Naive thymus-derived CD4-positive, alpha-beta T cell (primary cell): ENCODE measurements around the gene LIPT2. TPM values are rescaled to one million over a fixed set of nuclear protein-coding genes. Genes with fewer than 3 reads are reported as not detected.
A peak's percentile ranks its signal among the peaks of the same experiment; 100 is the strongest.

Experiments
- ATAC-seq: fragments of 150-1000 bp; cut with Tn5 transposase; 2 replicates; pipeline ENCODE4 v1.10.0; 2021; ENCODE audit warnings: mild to moderate bottlenecking, moderate library complexity
- CTCF ChIA-PET: fragments of 350-600 bp; sonication (Branson Sonifier 250); formaldehyde crosslinking; loops from one replicate; lab custom pipeline; 2021; ENCODE audit warnings: antibody characterized with exemption; lab: Charles Lee
- POLR2A ChIA-PET: fragments of 350-600 bp; sonication (Branson Sonifier 250); formaldehyde crosslinking; loops from one replicate; lab custom pipeline; 2021; ENCODE audit warnings: antibody characterized with exemption, inconsistent platforms; lab: Charles Lee
- DNase-seq, 9 donors: peaks; one replicate each; pipeline versions ENCODE4 v3.0.0 to v3.0.0-alpha.2; 2020 to 2022; ENCODE audit warnings: mixed read lengths in 1 of 9
- H3K27ac ChIP-seq: one replicate; pipeline ENCODE4 v1.7.0; 2013; ENCODE audit warnings: mild to moderate bottlenecking, low read depth, low read length, moderate library complexity
- H3K27me3 ChIP-seq, 2 donors: one replicate each; pipeline ENCODE4 v1.7.0; 2013; ENCODE audit warnings: low read length in 2 of 2, mild to moderate bottlenecking in 2 of 2, moderate library complexity in 2 of 2; ENCODE audit not compliant: control insufficient read depth in 2 of 2, insufficient read depth in 2 of 2
- H3K36me3 ChIP-seq, 3 experiments: 1 replicate in 2 of 3; 2 replicates in 1 of 3; pipeline ENCODE4 v1.7.0; 2013; ENCODE audit warnings: low read length in 3 of 3, mild to moderate bottlenecking in 3 of 3, moderate library complexity in 1 of 3; ENCODE audit not compliant: insufficient read depth in 3 of 3, control insufficient read depth in 2 of 3
- H3K4me1 ChIP-seq, 2 donors: one replicate each; pipeline ENCODE4 v1.7.0; 2013; ENCODE audit warnings: low read length in 2 of 2, mild to moderate bottlenecking in 2 of 2, moderate library complexity in 1 of 2; ENCODE audit not compliant: control insufficient read depth in 2 of 2, insufficient read depth in 2 of 2
- H3K4me3 ChIP-seq: 2 replicates; pipeline ENCODE4 v1.7.0; 2013; ENCODE audit warnings: mild to moderate bottlenecking, low read length
- H3K9me3 ChIP-seq, 3 experiments: 1 replicate in 2 of 3; 2 replicates in 1 of 3; pipeline ENCODE4 v1.7.0; 2013; ENCODE audit warnings: low read length in 3 of 3; ENCODE audit not compliant: control insufficient read depth in 2 of 3
- H3K27ac Mint-ChIP-seq, 9 donors: one replicate each; pipeline ENCODE4 v1.8.0; 2020 to 2022; ENCODE audit warnings: mixed read lengths in 9 of 9, mild to moderate bottlenecking in 8 of 9, moderate library complexity in 5 of 9, inconsistent platforms in 2 of 9
- H3K27me3 Mint-ChIP-seq, 5 donors: one replicate each; pipeline ENCODE4 v1.8.0; 2021 to 2022; ENCODE audit warnings: mixed read lengths in 5 of 5, mild to moderate bottlenecking in 1 of 5
- H3K36me3 Mint-ChIP-seq, 5 donors: one replicate each; pipeline ENCODE4 v1.8.0; 2020 to 2022; ENCODE audit warnings: mixed read lengths in 5 of 5, mild to moderate bottlenecking in 3 of 5, inconsistent platforms in 1 of 5
- H3K4me1 Mint-ChIP-seq, 7 donors: one replicate each; pipeline ENCODE4 v1.8.0; 2020 to 2022; ENCODE audit warnings: mixed read lengths in 7 of 7, mild to moderate bottlenecking in 3 of 7, inconsistent platforms in 1 of 7
- H3K4me3 Mint-ChIP-seq, 10 donors: one replicate each; pipeline ENCODE4 v1.8.0; 2020 to 2022; ENCODE audit warnings: mild to moderate bottlenecking in 10 of 10, mixed read lengths in 10 of 10, moderate library complexity in 6 of 10, inconsistent platforms in 2 of 10
- H3K9me3 Mint-ChIP-seq, 11 donors: one replicate each; pipeline ENCODE4 v1.8.0; 2020 to 2022; ENCODE audit warnings: mixed read lengths in 11 of 11, mild to moderate bottlenecking in 4 of 11, inconsistent platforms in 1 of 11, moderate library complexity in 1 of 11
- intact Hi-C, 2 donors: fragments of 100-400 bp; cut with micrococcal nuclease; formaldehyde crosslinking; loops; one replicate each; pipeline ENCODE4 v1.15.1; 2023
- polyA plus RNA-seq, 2 donors: library from polyadenylated mRNA; unstranded; fragments of 300-500 nt; fragmentation: Illumina TruSeq; gene quantifications; one replicate each; pipeline ENCODE4 v1.2.3, GENCODE V29; 2021
- total RNA-seq, 6 experiments: library from RNA in 5 of 6; stranded (reverse) in 5 of 6; gene quantifications; 1 replicate in 5 of 6; 2 replicates in 1 of 6; pipeline ENCODE4 v1.2.3 and lab custom pipeline; 2021 to 2026

Gene LIPT2
- total and polyA plus RNA-seq, 7 experiments from 2014 or later: 1.9 to 23.3 (median 16.9) TPM

GRCh38 chr11:74476536-74476935 lies 17.0 kb downstream of the LIPT2 start:
- H3K9me3 ChIP-seq: no peaks in the 10 kb centered on the region
- no peaks in the 10 kb centered on the region for H3K4me1 ChIP-seq
- ATAC-seq (no peak), DNase-seq (no peak)
- no peaks in the 10 kb centered on the region for H3K27me3 ChIP-seq
- intact Hi-C loops: no loop called here
- H3K36me3 Mint-ChIP-seq: no peaks in the 10 kb centered on the region
- no peaks in the 10 kb centered on the region for H3K36me3 ChIP-seq
- POLR2A ChIA-PET: no interaction called here
- no peaks in the 10 kb centered on the region for H3K9me3 Mint-ChIP-seq
- H3K27me3 Mint-ChIP-seq: peaks cover 0 to 9% (median 5%) of the 10 kb centered on the region in 5 donors
- CTCF ChIA-PET: no interaction called here
- no peak overlapping the region for H3K27ac ChIP-seq
- no peak overlapping the region for H3K4me3 ChIP-seq
- no peak overlapping the region for H3K27ac Mint-ChIP-seq
- peaks cover 0 to 8% (median 0%) of the 10 kb centered on the region in 7 donors for H3K4me1 Mint-ChIP-seq
- no peak overlapping the region for H3K4me3 Mint-ChIP-seq

GRCh38 chr11:74474316-74474715 lies 19.2 kb downstream of the LIPT2 start:
- ATAC-seq: no peak
- ChIA-PET POLR2A (interaction anchor here (0.5 kb wide), 1 partner anchor 19 kb away, joined by 3 read pairs; the partner anchor contains the start of gene LIPT2), CTCF (no interaction called here)
- H3K9me3 Mint-ChIP-seq: no peaks in the 10 kb centered on the region
- H3K27me3 ChIP-seq: no peaks in the 10 kb centered on the region
- no peak overlapping the region for H3K27ac Mint-ChIP-seq
- no peaks in the 10 kb centered on the region for H3K4me1 ChIP-seq
- no peaks in the 10 kb centered on the region for H3K9me3 ChIP-seq
- H3K4me3 ChIP-seq: no peak overlapping the region
- DNase-seq: no peak
- H3K27me3 Mint-ChIP-seq: peaks cover 0 to 8% (median 2%) of the 10 kb centered on the region in 5 donors
- peaks cover 0 to 8% (median 0%) of the 10 kb centered on the region in 7 donors for H3K4me1 Mint-ChIP-seq
- no peak overlapping the region for H3K27ac ChIP-seq
- H3K36me3 ChIP-seq: no peaks in the 10 kb centered on the region
- no peaks in the 10 kb centered on the region for H3K36me3 Mint-ChIP-seq
- no peak overlapping the region for H3K4me3 Mint-ChIP-seq
- intact Hi-C loops: no loop called here

- no peaks in the 10 kb centered on the region for H3K4me1 ChIP-seq
- DNase-seq (no peak), ATAC-seq (peak; percentile 47)
- no peaks in the 10 kb centered on the region for H3K36me3 ChIP-seq
- no peaks in the 10 kb centered on the region for H3K27me3 ChIP-seq
- Mint-ChIP-seq H3K4me1 (peaks cover 0 to 8% (median 2%) of the 10 kb centered on the region in 7 donors), H3K9me3 (no peaks in the 10 kb centered on the region), H3K27me3 (peaks cover 3 to 12% (median 5%) of the 10 kb centered on the region in 5 donors), H3K27ac (no peak overlapping the region), H3K36me3 (no peaks in the 10 kb centered on the region), H3K4me3 (no peak overlapping the region)
- ChIA-PET CTCF (no interaction called here), POLR2A (interaction anchor here (0.5 kb wide), 1 partner anchor 20 kb away, joined by 3 read pairs; the partner anchor contains the start of gene LIPT2)
- no peak overlapping the region for H3K4me3 ChIP-seq
- no peaks in the 10 kb centered on the region for H3K9me3 ChIP-seq
- H3K27ac ChIP-seq: no peak overlapping the region
- intact Hi-C loops: no loop called here
These were observed 19.9 kb downstream of the LIPT2 start for GRCh38 chr11:74473382-74474173.

- POLR2A ChIA-PET: no interaction called here
- H3K9me3 Mint-ChIP-seq: no peaks in the 10 kb centered on the region
- no peak overlapping the region for H3K27ac Mint-ChIP-seq
These were observed 21.7 kb downstream of the LIPT2 start for GRCh38 chr11:74471668-74472429.

GRCh38 chr11:74471037-74471436 lies 22.5 kb downstream of the LIPT2 start:
- H3K4me3 ChIP-seq: no peak overlapping the region
- CTCF ChIA-PET: interaction anchor here (0.6 kb wide), 1 partner anchor 20 kb away, joined by 3 read pairs; no protein-coding TSS in a partner anchor
- peaks cover 0 to 6% of the 10 kb centered on the region in 2 donors for H3K27me3 ChIP-seq
- no peaks in the 10 kb centered on the region for H3K36me3 ChIP-seq
- no peaks in the 10 kb centered on the region for H3K9me3 ChIP-seq
- peaks cover 22 to 32% (median 24%) of the 10 kb centered on the region in 5 donors for H3K27me3 Mint-ChIP-seq
- H3K36me3 Mint-ChIP-seq: no peaks in the 10 kb centered on the region
- no peak overlapping the region for H3K4me3 Mint-ChIP-seq
- ATAC-seq (no peak), DNase-seq (no peak)
- H3K27ac Mint-ChIP-seq: peak overlapping the region in 1 of 9 donors; percentile 39
- intact Hi-C loops: no loop called here
- peaks cover 0 to 22% (median 10%) of the 10 kb centered on the region in 7 donors for H3K4me1 Mint-ChIP-seq
- H3K27ac ChIP-seq: no peak overlapping the region
- POLR2A ChIA-PET: no interaction called here
- H3K9me3 Mint-ChIP-seq: peaks cover 0 to 2% (median 0%) of the 10 kb centered on the region in 11 donors
- H3K4me1 ChIP-seq: no peaks in the 10 kb centered on the region

More at GRCh38 chr11:74471668-74472429, 21.7 kb downstream of the LIPT2 start:
- no peak overlapping the region for H3K4me3 Mint-ChIP-seq
- Histone ChIP-seq H3K9me3 (no peaks in the 10 kb centered on the region), H3K36me3 (no peaks in the 10 kb centered on the region), H3K27me3 (no peaks in the 10 kb centered on the region), H3K4me3 (no peak overlapping the region), H3K4me1 (no peaks in the 10 kb centered on the region), H3K27ac (no peak overlapping the region)
- intact Hi-C loops: no loop called here
- H3K36me3 Mint-ChIP-seq: no peaks in the 10 kb centered on the region
- H3K4me1 Mint-ChIP-seq: peaks cover 0 to 14% (median 6%) of the 10 kb centered on the region in 7 donors
- ATAC-seq (no peak), DNase-seq (no peak)
- CTCF ChIA-PET: interaction anchor here (0.6 kb wide), 1 partner anchor 21 kb away, joined by 3 read pairs; no protein-coding TSS in a partner anchor
- peaks cover 14 to 24% (median 17%) of the 10 kb centered on the region in 5 donors for H3K27me3 Mint-ChIP-seq

- Histone ChIP-seq H3K4me3 (no peak overlapping the region), H3K27me3 (peaks cover 0 to 6% of the 10 kb centered on the region in 2 donors), H3K27ac (no peak overlapping the region), H3K36me3 (no peaks in the 10 kb centered on the region), H3K9me3 (no peaks in the 10 kb centered on the region), H3K4me1 (no peaks in the 10 kb centered on the region)
- Mint-ChIP-seq H3K9me3 (peaks cover 0 to 2% (median 0%) of the 10 kb centered on the region in 11 donors), H3K4me3 (no peak overlapping the region), H3K4me1 (peaks cover 0 to 22% (median 12%) of the 10 kb centered on the region in 7 donors), H3K36me3 (no peaks in the 10 kb centered on the region), H3K27ac (no peak overlapping the region), H3K27me3 (peaks cover 27 to 38% (median 29%) of the 10 kb centered on the region in 5 donors)
- DNase-seq (no peak), ATAC-seq (no peak)
- ChIA-PET CTCF (no interaction called here), POLR2A (no interaction called here)
- intact Hi-C loops: no loop called here
These were observed 23.0 kb downstream of the LIPT2 start for GRCh38 chr11:74470526-74470925.
